ENCODE data around the gene ABL1. TPM values are rescaled to one million over a fixed set of nuclear protein-coding genes. Genes with fewer than 3 reads are reported as not detected.
"Not testable (repeated sequence)": the region's sequence is repeated elsewhere in the genome, so short reads cannot be mapped to it uniquely, and the experiment has no call there.

ABL1 gene
- polyA plus RNA-seq, 2 donors, result 13.6 to 19.0 TPM

- Histone ChIP-seq H3K27me3 (ENCODE audit: control insufficient read depth in 1 of 2, insufficient read depth in 2 of 2, low read length in 2 of 2) (no peaks in the 10 kb centered on the region), H3K9me3 (ENCODE audit: control insufficient read depth in 2 of 2, insufficient read depth in 1 of 2, low read depth in 1 of 2, low read length in 1 of 2) (no peaks in the 10 kb centered on the region), H3K27ac (ENCODE audit: low read depth in 2 of 2, low read length in 1 of 2) (no peak overlapping the region), H3K36me3 (ENCODE audit: control insufficient read depth in 2 of 2, insufficient read depth in 2 of 2, low read length in 1 of 2) (no peaks in the 10 kb centered on the region), H3K4me1 (ENCODE audit: control insufficient read depth in 2 of 2, insufficient read depth in 2 of 2, low read length in 1 of 2) (no peaks in the 10 kb centered on the region), H3K4me3 (ENCODE audit: low read depth in 1 of 2, low read length in 2 of 2) (no peak overlapping the region)
- WGBS, 2 donors, result 78 to 80% methylated on average over 24 of the region's 24 CpGs
Observed at GRCh38 chr9:130905902-130906734, 71.1 kb downstream of the ABL1 start.

- no peak overlapping the region for H3K4me3 ChIP-seq (ENCODE audit: low read depth in 1 of 2, low read length in 2 of 2)
- no peaks in the 10 kb centered on the region for H3K9me3 ChIP-seq (ENCODE audit: control insufficient read depth in 2 of 2, insufficient read depth in 1 of 2, low read depth in 1 of 2, low read length in 1 of 2)
- no peaks in the 10 kb centered on the region for H3K36me3 ChIP-seq (ENCODE audit: control insufficient read depth in 2 of 2, insufficient read depth in 2 of 2, low read length in 1 of 2)
- 77 to 78% methylated on average over 20 to 21 of the region's 21 CpGs for WGBS, 2 donors
- H3K27me3 ChIP-seq (ENCODE audit: control insufficient read depth in 1 of 2, insufficient read depth in 2 of 2, low read length in 2 of 2), result no peaks in the 10 kb centered on the region
- peaks cover 0 to 2% of the 10 kb centered on the region in 2 donors for H3K4me1 ChIP-seq (ENCODE audit: control insufficient read depth in 2 of 2, insufficient read depth in 2 of 2, low read length in 1 of 2)
- H3K27ac ChIP-seq (ENCODE audit: low read depth in 2 of 2, low read length in 1 of 2), result no peak overlapping the region
Observed at GRCh38 chr9:130906735-130907416, 71.8 kb downstream of the ABL1 start.

- peaks cover 0 to 2% of the 10 kb centered on the region in 2 donors for H3K4me1 ChIP-seq (ENCODE audit: control insufficient read depth in 2 of 2, insufficient read depth in 2 of 2, low read length in 1 of 2)
- H3K27me3 ChIP-seq (ENCODE audit: control insufficient read depth in 1 of 2, insufficient read depth in 2 of 2, low read length in 2 of 2), result no peaks in the 10 kb centered on the region
- H3K36me3 ChIP-seq (ENCODE audit: control insufficient read depth in 2 of 2, insufficient read depth in 2 of 2, low read length in 1 of 2), result no peaks in the 10 kb centered on the region
- H3K4me3 ChIP-seq (ENCODE audit: low read depth in 1 of 2, low read length in 2 of 2), result no peak overlapping the region
- H3K9me3 ChIP-seq (ENCODE audit: control insufficient read depth in 2 of 2, insufficient read depth in 1 of 2, low read depth in 1 of 2, low read length in 1 of 2), result no peaks in the 10 kb centered on the region
- WGBS, 2 donors, result 61 to 64% methylated on average over 21 to 22 of the region's 22 CpGs
- H3K27ac ChIP-seq (ENCODE audit: low read depth in 2 of 2, low read length in 1 of 2), result no peak overlapping the region
Observed at GRCh38 chr9:130908146-130908877, 73.3 kb downstream of the ABL1 start.

- Histone ChIP-seq H3K27ac (ENCODE audit: low read depth in 2 of 2, low read length in 1 of 2) (no peak overlapping the region), H3K4me3 (ENCODE audit: low read depth in 1 of 2, low read length in 2 of 2) (no peak overlapping the region), H3K4me1 (ENCODE audit: control insufficient read depth in 2 of 2, insufficient read depth in 2 of 2, low read length in 1 of 2) (peaks cover 0 to 2% of the 10 kb centered on the region in 2 donors), H3K36me3 (ENCODE audit: control insufficient read depth in 2 of 2, insufficient read depth in 2 of 2, low read length in 1 of 2) (no peaks in the 10 kb centered on the region), H3K27me3 (ENCODE audit: control insufficient read depth in 1 of 2, insufficient read depth in 2 of 2, low read length in 2 of 2) (no peaks in the 10 kb centered on the region), H3K9me3 (ENCODE audit: control insufficient read depth in 2 of 2, insufficient read depth in 1 of 2, low read depth in 1 of 2, low read length in 1 of 2) (no peaks in the 10 kb centered on the region)
- WGBS, 2 donors, result 78 to 84% methylated on average over 17 to 19 of the region's 19 CpGs
Observed at GRCh38 chr9:130908878-130909355, 73.9 kb downstream of the ABL1 start.

GRCh38 chr9:130910041-130910440 is 75.0 kb downstream of the ABL1 start:
- WGBS, 2 donors, result 88 to 91% methylated on average over 17 to 27 of the region's 27 CpGs

GRCh38 chr9:130910670-130911069 is 75.6 kb downstream of the ABL1 start:
- H3K36me3 ChIP-seq (ENCODE audit: control insufficient read depth in 2 of 2, insufficient read depth in 2 of 2, low read length in 1 of 2); H3K27me3 ChIP-seq (ENCODE audit: control insufficient read depth in 1 of 2, insufficient read depth in 2 of 2, low read length in 2 of 2): not testable (repeated sequence)
- WGBS, 2 donors, result 50 to 60% methylated on average over 1 of the region's 1 CpG

More at GRCh38 chr9:130910041-130910440, 75.0 kb downstream of the ABL1 start:
- H3K36me3 ChIP-seq (ENCODE audit: control insufficient read depth in 2 of 2, insufficient read depth in 2 of 2, low read length in 1 of 2); H3K27me3 ChIP-seq (ENCODE audit: control insufficient read depth in 1 of 2, insufficient read depth in 2 of 2, low read length in 2 of 2); H3K27ac ChIP-seq (ENCODE audit: low read depth in 2 of 2, low read length in 1 of 2); H3K4me3 ChIP-seq (ENCODE audit: low read depth in 1 of 2, low read length in 2 of 2); H3K9me3 ChIP-seq (ENCODE audit: control insufficient read depth in 2 of 2, insufficient read depth in 1 of 2, low read depth in 1 of 2, low read length in 1 of 2); H3K4me1 ChIP-seq (ENCODE audit: control insufficient read depth in 2 of 2, insufficient read depth in 2 of 2, low read length in 1 of 2): not testable (repeated sequence)

GRCh38 chr9:130911254-130912049 is 76.4 kb downstream of the ABL1 start:
- Histone ChIP-seq H3K27me3 (ENCODE audit: control insufficient read depth in 1 of 2, insufficient read depth in 2 of 2, low read length in 2 of 2) (no peaks in the 10 kb centered on the region), H3K9me3 (ENCODE audit: control insufficient read depth in 2 of 2, insufficient read depth in 1 of 2, low read depth in 1 of 2, low read length in 1 of 2) (no peaks in the 10 kb centered on the region), H3K36me3 (ENCODE audit: control insufficient read depth in 2 of 2, insufficient read depth in 2 of 2, low read length in 1 of 2) (no peaks in the 10 kb centered on the region), H3K4me3 (ENCODE audit: low read depth in 1 of 2, low read length in 2 of 2) (no peak overlapping the region), H3K4me1 (ENCODE audit: control insufficient read depth in 2 of 2, insufficient read depth in 2 of 2, low read length in 1 of 2) (peaks cover 0 to 2% of the 10 kb centered on the region in 2 donors), H3K27ac (ENCODE audit: low read depth in 2 of 2, low read length in 1 of 2) (no peak overlapping the region)
- WGBS, 2 donors, result 86 to 89% methylated on average over 26 of the region's 26 CpGs

More at GRCh38 chr9:130910670-130911069, 75.6 kb downstream of the ABL1 start:
- H3K4me3 ChIP-seq (ENCODE audit: low read depth in 1 of 2, low read length in 2 of 2); H3K27ac ChIP-seq (ENCODE audit: low read depth in 2 of 2, low read length in 1 of 2); H3K9me3 ChIP-seq (ENCODE audit: control insufficient read depth in 2 of 2, insufficient read depth in 1 of 2, low read depth in 1 of 2, low read length in 1 of 2); H3K4me1 ChIP-seq (ENCODE audit: control insufficient read depth in 2 of 2, insufficient read depth in 2 of 2, low read length in 1 of 2): not testable (repeated sequence)

GRCh38 chr9:130912932-130913598 is 78.0 kb downstream of the ABL1 start:
- Histone ChIP-seq H3K27ac (ENCODE audit: low read depth in 2 of 2, low read length in 1 of 2) (peak overlapping the region; percentile 5 to 26), H3K4me3 (ENCODE audit: low read depth in 1 of 2, low read length in 2 of 2) (no peak overlapping the region), H3K9me3 (ENCODE audit: control insufficient read depth in 2 of 2, insufficient read depth in 1 of 2, low read depth in 1 of 2, low read length in 1 of 2) (no peaks in the 10 kb centered on the region), H3K36me3 (ENCODE audit: control insufficient read depth in 2 of 2, insufficient read depth in 2 of 2, low read length in 1 of 2) (no peaks in the 10 kb centered on the region), H3K27me3 (ENCODE audit: control insufficient read depth in 1 of 2, insufficient read depth in 2 of 2, low read length in 2 of 2) (peaks cover 0 to 2% of the 10 kb centered on the region in 2 donors), H3K4me1 (ENCODE audit: control insufficient read depth in 2 of 2, insufficient read depth in 2 of 2, low read length in 1 of 2) (peaks cover 0 to 2% of the 10 kb centered on the region in 2 donors)
- 30 to 37% methylated on average over 35 to 38 of the region's 38 CpGs for WGBS, 2 donors
